ENCODE data around the gene ARRB2.

ARRB2 gene

DNA sequence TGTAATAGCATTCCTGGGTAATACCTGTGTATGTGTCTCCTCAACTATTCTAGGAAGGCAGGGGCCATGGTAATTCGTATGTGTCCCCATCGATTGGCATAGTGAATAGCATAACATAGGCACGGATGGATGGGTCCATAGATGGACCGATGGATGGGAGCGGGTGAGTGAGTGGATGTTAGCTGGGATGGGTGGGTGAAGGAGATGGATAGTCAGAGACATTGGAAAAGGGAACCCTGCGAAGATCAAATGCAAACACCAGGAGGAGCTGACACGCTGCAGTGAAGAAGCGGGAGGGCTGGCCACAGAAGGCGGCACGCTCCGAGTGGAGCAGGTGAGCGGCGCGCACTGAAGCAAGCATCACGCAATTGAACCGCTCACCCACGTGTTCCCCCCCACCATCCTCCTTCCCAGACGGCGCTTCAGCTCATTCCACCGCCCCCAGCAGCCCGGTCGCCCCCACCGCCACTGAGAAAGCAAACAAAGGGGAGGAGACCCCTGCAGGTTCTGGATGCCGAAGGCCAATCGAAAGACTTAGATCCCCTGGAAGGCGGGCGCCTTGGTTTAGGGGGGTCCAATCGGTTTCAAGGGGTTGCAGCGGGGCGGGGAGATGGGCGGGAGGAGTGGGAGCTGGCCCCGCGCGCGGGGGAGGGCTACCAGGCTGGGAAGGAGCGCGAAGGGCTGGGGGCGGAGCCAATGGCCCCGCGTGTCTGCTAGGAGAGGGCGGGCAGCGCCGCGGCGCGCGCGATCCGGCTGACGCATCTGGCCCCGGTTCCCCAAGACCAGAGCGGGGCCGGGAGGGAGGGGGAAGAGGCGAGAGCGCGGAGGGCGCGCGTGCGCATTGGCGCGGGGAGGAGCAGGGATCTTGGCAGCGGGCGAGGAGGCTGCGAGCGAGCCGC, at the start of gene ARRB2:
TSS of gene ARRB2 (plus strand) at position 839 of the 899 bp plus-strand sequence. CDS start 90 bp downstream, outside the sequence.
- ATAC-seq, result peak; percentile 82
- peak within 1 kb of the TSS; percentile 96 for H3K4me3 Mint-ChIP-seq
- H3K4me1 Mint-ChIP-seq, result peaks cover 65% of the 10 kb centered on the region
- H3K27me3 Mint-ChIP-seq, result no peaks in the 10 kb centered on the region
- no peaks in the 10 kb centered on the region for H3K9me3 Mint-ChIP-seq
- DNase-seq, result peak; percentile 98
- H3K27ac Mint-ChIP-seq, result peak within 1 kb of the TSS; percentile 83
- peaks cover 18% of the 10 kb centered on the region for H3K36me3 Mint-ChIP-seq (ENCODE audit: low read depth)

- H3K4me3 Mint-ChIP-seq, result no peak overlapping the region
- H3K27me3 Mint-ChIP-seq, result peaks cover 6% of the 10 kb centered on the region
- peaks cover 5% of the 10 kb centered on the region for H3K4me1 Mint-ChIP-seq
- no peak for DNase-seq
- H3K9me3 Mint-ChIP-seq, result no peaks in the 10 kb centered on the region
- no peak for ATAC-seq
- no peaks in the 10 kb centered on the region for H3K36me3 Mint-ChIP-seq (ENCODE audit: low read depth)
- H3K27ac Mint-ChIP-seq, result no peak overlapping the region
Measured at GRCh38 chr17:4663711-4664110, 46.7 kb upstream of the ARRB2 start.

DNA sequence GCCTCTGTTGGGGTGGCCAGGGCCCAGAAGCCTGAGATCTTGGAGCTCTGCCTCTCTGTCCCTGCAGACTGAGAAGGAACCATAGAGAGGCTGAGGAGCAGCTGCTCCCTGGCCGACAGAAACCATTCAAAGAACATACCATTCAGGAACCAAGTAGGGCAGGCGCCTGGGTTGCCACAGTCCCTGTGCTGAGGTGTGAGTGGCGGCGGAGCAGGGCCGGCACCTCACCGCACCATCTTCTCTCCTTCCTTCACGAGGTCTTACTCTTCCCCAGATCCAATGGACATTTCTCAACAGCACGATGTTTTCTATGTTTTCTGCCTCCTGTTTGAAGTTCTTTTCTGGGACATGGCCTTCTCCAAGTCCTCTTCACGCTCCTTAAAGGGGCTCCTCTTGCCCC, 46.2 kb upstream of the ARRB2 start:
- H3K4me3 Mint-ChIP-seq, result no peak overlapping the region
- H3K9me3 Mint-ChIP-seq, result no peaks in the 10 kb centered on the region
- no peak for ATAC-seq
- no peak overlapping the region for H3K27ac Mint-ChIP-seq
- H3K27me3 Mint-ChIP-seq, result peaks cover 6% of the 10 kb centered on the region
- peaks cover 4% of the 10 kb centered on the region for H3K4me1 Mint-ChIP-seq
- no peak for DNase-seq
- H3K36me3 Mint-ChIP-seq (ENCODE audit: low read depth), result no peaks in the 10 kb centered on the region

- peaks cover 2% of the 10 kb centered on the region for H3K27me3 Mint-ChIP-seq
- ATAC-seq, result no peak
Measured at GRCh38 chr17:4665027-4665426, 45.4 kb upstream of the ARRB2 start.

GRCh38 chr17:4666296-4666695, 44.1 kb upstream of the ARRB2 start:
- H3K9me3 Mint-ChIP-seq, result no peaks in the 10 kb centered on the region
- peaks cover 4% of the 10 kb centered on the region for H3K4me1 Mint-ChIP-seq
- H3K27me3 Mint-ChIP-seq, result peaks cover 2% of the 10 kb centered on the region
- H3K4me3 Mint-ChIP-seq, result no peak overlapping the region
- H3K36me3 Mint-ChIP-seq (ENCODE audit: low read depth), result peaks cover 13% of the 10 kb centered on the region
- ATAC-seq (no peak), DNase-seq (no peak)
- no peak overlapping the region for H3K27ac Mint-ChIP-seq

More at GRCh38 chr17:4665027-4665426, 45.4 kb upstream of the ARRB2 start:
- peaks cover 3% of the 10 kb centered on the region for H3K36me3 Mint-ChIP-seq (ENCODE audit: low read depth)
- H3K27ac Mint-ChIP-seq, result no peak overlapping the region
- DNase-seq, result no peak
- no peaks in the 10 kb centered on the region for H3K9me3 Mint-ChIP-seq
- H3K4me3 Mint-ChIP-seq, result no peak overlapping the region
- H3K4me1 Mint-ChIP-seq, result peaks cover 4% of the 10 kb centered on the region

- Mint-ChIP-seq H3K4me3 (no peak overlapping the region), H3K27me3 (peaks cover under 1% of the 10 kb centered on the region), H3K4me1 (peaks cover 2% of the 10 kb centered on the region), H3K9me3 (no peaks in the 10 kb centered on the region), H3K27ac (no peak overlapping the region), H3K36me3 (ENCODE audit: low read depth) (peaks cover 15% of the 10 kb centered on the region)
- DNase-seq (no peak), ATAC-seq (no peak)
Measured at GRCh38 chr17:4667166-4667565, 43.3 kb upstream of the ARRB2 start.

- Mint-ChIP-seq H3K27ac (peak overlapping the region; percentile 38), H3K9me3 (no peaks in the 10 kb centered on the region), H3K4me3 (no peak overlapping the region), H3K27me3 (no peaks in the 10 kb centered on the region), H3K36me3 (ENCODE audit: low read depth) (peaks cover 35% of the 10 kb centered on the region), H3K4me1 (no peaks in the 10 kb centered on the region)
- DNase-seq (no peak), ATAC-seq (no peak)
Measured at GRCh38 chr17:4672055-4672630, 38.3 kb upstream of the ARRB2 start.

- H3K27me3 Mint-ChIP-seq, result no peaks in the 10 kb centered on the region
- peaks cover 38% of the 10 kb centered on the region for H3K36me3 Mint-ChIP-seq (ENCODE audit: low read depth)
- DNase-seq (no peak), ATAC-seq (no peak)
- no peak overlapping the region for H3K4me3 Mint-ChIP-seq
- H3K9me3 Mint-ChIP-seq, result no peaks in the 10 kb centered on the region
- H3K27ac Mint-ChIP-seq, result no peak overlapping the region
- no peaks in the 10 kb centered on the region for H3K4me1 Mint-ChIP-seq
Measured at GRCh38 chr17:4672751-4673150, 37.7 kb upstream of the ARRB2 start.

DNA sequence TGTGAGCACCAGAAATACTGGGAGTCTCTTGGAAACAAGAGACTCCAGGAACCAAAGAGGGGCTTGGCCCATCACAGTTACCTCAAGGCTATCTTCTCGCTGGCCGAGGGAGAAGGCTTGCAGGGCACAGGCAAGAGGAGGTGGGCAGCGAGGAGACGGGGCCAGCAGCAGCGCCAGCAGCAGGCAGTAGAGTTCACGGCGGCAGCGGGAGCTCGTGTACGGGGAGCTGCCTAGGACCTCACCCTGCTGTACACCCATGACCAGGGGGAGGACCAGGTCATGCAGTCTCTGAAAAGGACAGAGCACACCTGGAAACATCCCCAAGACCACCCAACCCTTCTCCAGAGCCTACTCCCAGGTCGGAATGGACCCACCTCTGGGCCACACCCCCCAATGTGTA, 37.3 kb upstream of the ARRB2 start:
- no peak overlapping the region for H3K4me3 Mint-ChIP-seq
- H3K9me3 Mint-ChIP-seq, result no peaks in the 10 kb centered on the region
- DNase-seq, result no peak
- H3K4me1 Mint-ChIP-seq, result peaks cover 2% of the 10 kb centered on the region
- peaks cover 39% of the 10 kb centered on the region for H3K36me3 Mint-ChIP-seq (ENCODE audit: low read depth)
- ATAC-seq, result no peak
- H3K27ac Mint-ChIP-seq, result no peak overlapping the region
- no peaks in the 10 kb centered on the region for H3K27me3 Mint-ChIP-seq

DNA sequence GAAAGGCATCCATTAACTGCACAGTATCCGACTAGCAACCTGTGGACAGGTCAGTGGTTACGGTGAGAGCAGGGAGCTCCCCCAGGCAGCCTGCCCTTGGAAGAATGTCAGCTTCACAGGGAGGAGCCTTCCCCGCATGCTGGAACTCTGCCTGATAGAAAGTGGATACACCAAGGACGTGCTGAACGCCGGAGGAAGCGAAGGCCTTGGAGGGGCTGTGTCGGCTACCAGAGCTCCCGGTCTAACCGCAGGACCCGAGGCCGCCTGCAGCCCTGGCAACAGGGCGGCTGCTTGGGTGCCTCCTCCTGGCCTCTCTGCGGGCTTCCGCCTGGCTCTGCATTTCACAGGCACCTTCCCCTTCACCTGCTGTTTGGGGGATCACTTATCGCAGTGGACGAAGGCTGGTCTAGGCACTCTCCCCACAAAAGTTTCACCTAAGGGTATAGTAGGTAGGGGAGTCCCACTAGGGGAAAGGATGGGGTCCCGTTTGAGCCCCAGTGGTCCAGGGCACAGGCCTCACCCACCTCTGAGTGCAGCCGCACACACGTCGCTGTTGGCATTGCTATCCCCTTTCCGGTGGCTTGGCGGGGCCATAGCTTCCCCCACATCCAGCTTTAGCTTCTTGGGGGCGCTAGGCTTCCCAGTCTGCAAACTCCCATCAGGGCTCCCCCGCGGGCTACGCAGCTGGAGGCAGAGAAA, 36.3 kb upstream of the ARRB2 start:
- ATAC-seq (no peak), DNase-seq (no peak)
- Mint-ChIP-seq H3K27ac (no peak overlapping the region), H3K4me3 (no peak overlapping the region), H3K36me3 (ENCODE audit: low read depth) (peaks cover 48% of the 10 kb centered on the region), H3K27me3 (no peaks in the 10 kb centered on the region), H3K9me3 (no peaks in the 10 kb centered on the region), H3K4me1 (peaks cover 12% of the 10 kb centered on the region)

GRCh38 chr17:4674685-4674998, 35.8 kb upstream of the ARRB2 start:
- no peak overlapping the region for H3K4me3 Mint-ChIP-seq
- H3K36me3 Mint-ChIP-seq (ENCODE audit: low read depth), result peaks cover 49% of the 10 kb centered on the region
- DNase-seq (no peak), ATAC-seq (no peak)
- H3K9me3 Mint-ChIP-seq, result no peaks in the 10 kb centered on the region
- H3K27ac Mint-ChIP-seq, result no peak overlapping the region
- H3K4me1 Mint-ChIP-seq, result peaks cover 17% of the 10 kb centered on the region
- no peaks in the 10 kb centered on the region for H3K27me3 Mint-ChIP-seq

- Mint-ChIP-seq H3K27me3 (no peaks in the 10 kb centered on the region), H3K27ac (no peak overlapping the region), H3K9me3 (no peaks in the 10 kb centered on the region), H3K4me1 (peaks cover 21% of the 10 kb centered on the region), H3K36me3 (ENCODE audit: low read depth) (peaks cover 53% of the 10 kb centered on the region), H3K4me3 (no peak overlapping the region)
- DNase-seq, result no peak
- ATAC-seq, result no peak
Measured at GRCh38 chr17:4675791-4676190, 34.6 kb upstream of the ARRB2 start.

DNA sequence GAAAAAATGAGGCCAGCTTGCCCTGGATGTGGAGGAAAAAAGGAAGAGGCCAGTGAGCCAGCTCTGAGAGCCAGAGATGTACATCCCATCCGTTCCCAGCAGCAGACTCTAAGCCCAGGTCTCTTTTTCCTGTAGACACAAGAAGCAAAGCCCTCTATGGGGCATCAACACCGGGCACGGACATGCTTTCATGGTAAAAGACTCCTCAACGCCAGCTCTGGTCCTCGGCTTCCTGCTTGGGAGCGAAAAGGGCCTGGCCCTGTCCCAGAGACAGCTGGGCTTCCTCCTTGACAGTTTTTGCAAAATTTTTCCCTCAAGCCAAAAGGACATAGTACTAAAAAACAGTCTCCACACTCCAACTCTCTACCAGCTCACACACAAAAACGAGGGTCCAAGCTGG, 33.6 kb upstream of the ARRB2 start:
- H3K9me3 Mint-ChIP-seq, result no peaks in the 10 kb centered on the region
- ATAC-seq (no peak), DNase-seq (no peak)
- no peaks in the 10 kb centered on the region for H3K27me3 Mint-ChIP-seq
- H3K4me3 Mint-ChIP-seq, result no peak overlapping the region
- peaks cover 21% of the 10 kb centered on the region for H3K4me1 Mint-ChIP-seq
- H3K36me3 Mint-ChIP-seq (ENCODE audit: low read depth), result peaks cover 50% of the 10 kb centered on the region
- H3K27ac Mint-ChIP-seq, result no peak overlapping the region

GRCh38 chr17:4678448-4679026, 31.9 kb upstream of the ARRB2 start:
- Mint-ChIP-seq H3K9me3 (no peaks in the 10 kb centered on the region), H3K36me3 (ENCODE audit: low read depth) (peaks cover 55% of the 10 kb centered on the region), H3K27ac (peak overlapping the region; percentile 71), H3K4me3 (no peak overlapping the region), H3K27me3 (no peaks in the 10 kb centered on the region), H3K4me1 (peaks cover 21% of the 10 kb centered on the region)
- ATAC-seq, result peak; percentile 87
- peak; percentile 52 for DNase-seq
